Measurements from ENCODE around the gene N4BP2L2.

The N4BP2L2 gene

DNA sequence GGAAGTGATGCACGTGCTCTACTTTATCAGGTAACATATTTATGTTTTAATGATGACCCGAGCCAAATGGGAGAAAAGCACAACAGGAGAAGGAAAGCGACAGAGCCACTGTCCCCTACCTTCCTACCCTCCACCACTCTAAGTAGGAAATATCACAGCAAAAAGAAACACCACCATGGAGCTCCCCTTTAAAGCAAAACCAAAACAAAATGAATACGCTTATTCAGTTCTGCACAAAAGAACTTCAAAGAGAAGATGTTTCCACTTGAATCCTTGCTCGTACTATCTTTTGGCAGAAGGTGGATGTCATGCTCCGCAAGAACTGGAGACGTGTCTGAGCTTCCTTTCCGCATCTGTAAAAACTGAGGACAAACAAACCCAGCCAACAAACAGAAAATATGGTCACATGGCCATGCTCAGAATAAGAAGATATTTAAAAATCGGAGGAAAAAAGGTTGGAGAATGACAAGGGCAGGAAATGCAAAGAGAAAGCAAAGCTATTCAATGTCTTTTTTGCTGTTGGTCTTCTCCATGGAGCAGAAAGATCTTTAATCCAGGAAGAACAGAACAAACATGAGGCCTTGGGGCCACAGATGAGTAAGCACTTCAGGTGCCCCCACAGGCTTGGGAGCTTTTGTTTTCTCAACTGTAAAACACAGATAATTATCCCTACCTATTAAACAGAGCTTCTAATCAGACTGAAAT is 130.1 kb downstream of the N4BP2L2 start:
- ChIA-PET POLR2A (no interaction called here), CTCF (interaction anchor here (1.3 to 1.9 kb wide), 4 partner anchors 10 to 172 kb away, joined by 3 to 6 read pairs (median 6); no protein-coding TSS in a partner anchor)
- no peak for DNase-seq
- WGBS (ENCODE audit: insufficient coverage), result 94% methylated on average over 6 of the region's 9 CpGs
- Histone ChIP-seq H3K4me3 (ENCODE audit: control insufficient read depth in 1 of 7, extremely low read depth in 1 of 7, insufficient read depth in 4 of 7, low read depth in 2 of 7, low read length in 6 of 7) (peak overlapping the region in 1 of 7 experiments; percentile 39), H3K36me3 (ENCODE audit: control insufficient read depth in 4 of 4, insufficient read depth in 4 of 4, low read length in 3 of 4) (peaks cover 5 to 23% (median 17%) of the 10 kb centered on the region in 4 experiments), H3K27ac (ENCODE audit: insufficient read depth in 1 of 2, low read depth in 1 of 2, low read length in 2 of 2, poor library complexity in 1 of 2, severe bottlenecking in 2 of 2) (no peak overlapping the region), H3K4me1 (ENCODE audit: control extremely low read depth in 1 of 4, control insufficient read depth in 4 of 4, insufficient read depth in 4 of 4, low read length in 3 of 4) (peaks cover 7 to 17% (median 12%) of the 10 kb centered on the region in 4 experiments), H3K27me3 (replicated peaks in 2 of 5; ENCODE audit: control insufficient read depth in 4 of 5, insufficient read depth in 5 of 5, low read length in 4 of 5) (no peaks in the 10 kb centered on the region), H3K9me3 (ENCODE audit: control extremely low read depth in 1 of 5, control insufficient read depth in 4 of 5, insufficient read depth in 2 of 5, low read depth in 1 of 5, low read length in 4 of 5) (no peaks in the 10 kb centered on the region)

DNA sequence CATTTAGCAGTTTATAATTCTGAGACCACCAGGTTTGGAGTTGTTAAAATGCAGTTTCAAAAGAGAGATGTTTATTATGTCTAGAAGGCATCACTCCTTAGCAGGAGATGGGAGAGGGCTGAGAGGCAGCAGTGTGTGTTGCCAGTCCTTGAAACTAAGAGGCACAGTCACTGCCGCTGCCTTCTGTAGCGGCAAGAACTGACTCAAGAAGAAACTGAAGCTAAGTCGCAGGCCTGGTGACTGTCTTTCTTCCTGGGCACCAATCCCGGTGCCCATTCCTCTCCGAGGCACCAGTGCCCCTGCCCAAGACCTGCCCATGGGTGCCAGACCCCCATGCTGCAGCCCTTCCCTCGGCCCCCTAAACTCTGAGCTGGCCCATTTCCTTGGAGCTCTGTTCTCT is 130.7 kb downstream of the N4BP2L2 start:
- no peaks in the 10 kb centered on the region for H3K9me3 ChIP-seq (ENCODE audit: control extremely low read depth in 1 of 5, control insufficient read depth in 4 of 5, insufficient read depth in 2 of 5, low read depth in 1 of 5, low read length in 4 of 5)
- H3K27ac ChIP-seq (ENCODE audit: insufficient read depth in 1 of 2, low read depth in 1 of 2, low read length in 2 of 2, poor library complexity in 1 of 2, severe bottlenecking in 2 of 2), result no peak overlapping the region
- H3K4me1 ChIP-seq (ENCODE audit: control extremely low read depth in 1 of 4, control insufficient read depth in 4 of 4, insufficient read depth in 4 of 4, low read length in 3 of 4), result peaks cover 7 to 17% (median 12%) of the 10 kb centered on the region in 4 experiments
- CTCF ChIA-PET, result interaction anchor here (1.3 to 1.9 kb wide), 3 partner anchors 11 to 173 kb away, joined by 3 to 6 read pairs (median 6); no protein-coding TSS in a partner anchor
- DNase-seq, result no peak
- WGBS (ENCODE audit: insufficient coverage), result 96% methylated on average over 5 of the region's 6 CpGs
- no peaks in the 10 kb centered on the region for H3K27me3 ChIP-seq (replicated peaks in 2 of 5; ENCODE audit: control insufficient read depth in 4 of 5, insufficient read depth in 5 of 5, low read length in 4 of 5)
- POLR2A ChIA-PET, result no interaction called here
- H3K4me3 ChIP-seq (ENCODE audit: control insufficient read depth in 1 of 7, extremely low read depth in 1 of 7, insufficient read depth in 4 of 7, low read depth in 2 of 7, low read length in 6 of 7), result no peak overlapping the region
- peaks cover 8 to 28% (median 21%) of the 10 kb centered on the region in 4 experiments for H3K36me3 ChIP-seq (ENCODE audit: control insufficient read depth in 4 of 4, insufficient read depth in 4 of 4, low read length in 3 of 4)

DNA sequence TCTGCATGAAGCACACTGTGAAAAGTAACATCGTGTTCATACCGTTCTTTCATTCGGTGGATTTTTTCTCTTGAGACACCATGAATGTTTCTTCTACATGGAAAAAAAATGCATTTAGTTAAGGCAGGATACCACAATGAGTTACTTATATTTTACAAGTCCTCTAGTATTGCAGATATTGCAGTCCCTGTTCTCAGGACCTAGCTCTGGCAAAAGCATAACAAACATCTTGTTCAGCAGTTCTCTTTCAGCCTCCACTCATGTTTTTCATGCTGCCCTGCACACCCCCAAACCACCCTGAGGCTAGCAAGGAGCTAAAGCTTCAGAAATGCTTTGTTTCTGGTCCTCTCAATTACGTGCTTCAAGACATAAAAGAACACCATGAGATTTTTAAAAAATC is 135.5 kb downstream of the N4BP2L2 start:
- POLR2A ChIA-PET, result no interaction called here
- H3K27me3 ChIP-seq (replicated peaks in 2 of 5; ENCODE audit: control insufficient read depth in 4 of 5, insufficient read depth in 5 of 5, low read length in 4 of 5), result no peaks in the 10 kb centered on the region
- no peaks in the 10 kb centered on the region for H3K4me1 ChIP-seq (ENCODE audit: control extremely low read depth in 1 of 4, control insufficient read depth in 4 of 4, insufficient read depth in 4 of 4, low read length in 3 of 4)
- no peak for DNase-seq
- peaks cover 14 to 53% (median 43%) of the 10 kb centered on the region in 4 experiments for H3K36me3 ChIP-seq (ENCODE audit: control insufficient read depth in 4 of 4, insufficient read depth in 4 of 4, low read length in 3 of 4)
- H3K27ac ChIP-seq (ENCODE audit: insufficient read depth in 1 of 2, low read depth in 1 of 2, low read length in 2 of 2, poor library complexity in 1 of 2, severe bottlenecking in 2 of 2), result no peak overlapping the region
- H3K4me3 ChIP-seq (ENCODE audit: control insufficient read depth in 1 of 7, extremely low read depth in 1 of 7, insufficient read depth in 4 of 7, low read depth in 2 of 7, low read length in 6 of 7), result no peak overlapping the region
- CTCF ChIA-PET, result interaction anchor here (1.3 kb wide), 2 partner anchors 24 to 40 kb away, joined by 3 to 4 read pairs; no protein-coding TSS in a partner anchor
- no peaks in the 10 kb centered on the region for H3K9me3 ChIP-seq (ENCODE audit: control extremely low read depth in 1 of 5, control insufficient read depth in 4 of 5, insufficient read depth in 2 of 5, low read depth in 1 of 5, low read length in 4 of 5)
- WGBS (ENCODE audit: insufficient coverage), result no CpG with 5 or more reads among the region's 4 CpGs

DNA sequence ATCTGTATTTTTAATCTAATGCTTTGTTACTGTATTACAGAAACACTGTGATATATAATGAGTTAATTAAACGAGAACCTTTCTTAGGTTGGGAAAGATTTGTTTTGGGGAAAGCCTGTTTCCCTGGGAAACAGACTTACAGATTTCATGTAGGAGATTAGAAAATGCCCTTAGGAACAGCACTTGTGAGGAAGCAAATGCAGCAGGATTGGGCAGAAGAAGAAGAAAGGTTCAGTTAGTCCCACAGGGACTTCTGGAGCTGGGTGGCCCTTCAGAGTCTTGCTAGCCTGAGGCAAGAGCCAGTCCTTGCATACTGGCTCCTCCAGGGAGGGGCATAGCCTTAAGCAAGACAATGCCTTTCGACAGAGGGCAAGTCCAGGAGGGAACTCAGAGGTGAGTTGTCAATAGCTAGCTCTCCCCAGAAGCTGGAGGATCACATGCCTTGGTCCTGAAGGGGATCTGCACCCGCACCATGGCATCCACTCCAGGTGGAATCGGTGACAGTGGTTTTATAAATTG is 147.4 kb downstream of the N4BP2L2 start:
- ChIA-PET CTCF (interaction anchor here (1.0 to 1.3 kb wide), 4 partner anchors 10 to 50 kb away, joined by 3 read pairs; partner anchors contain the start of gene N4BP2L1), POLR2A (interaction anchor here (1.0 kb wide), 1 partner anchor 13 kb away, joined by 3 read pairs; no protein-coding TSS in a partner anchor)
- Histone ChIP-seq H3K4me1 (ENCODE audit: control extremely low read depth in 1 of 4, control insufficient read depth in 4 of 4, insufficient read depth in 4 of 4, low read length in 3 of 4) (peaks cover 0 to 10% (median 4%) of the 10 kb centered on the region in 4 experiments), H3K9me3 (ENCODE audit: control extremely low read depth in 1 of 5, control insufficient read depth in 4 of 5, insufficient read depth in 2 of 5, low read depth in 1 of 5, low read length in 4 of 5) (no peaks in the 10 kb centered on the region), H3K4me3 (ENCODE audit: control insufficient read depth in 1 of 7, extremely low read depth in 1 of 7, insufficient read depth in 4 of 7, low read depth in 2 of 7, low read length in 6 of 7) (no peak overlapping the region), H3K27ac (ENCODE audit: insufficient read depth in 1 of 2, low read depth in 1 of 2, low read length in 2 of 2, poor library complexity in 1 of 2, severe bottlenecking in 2 of 2) (no peak overlapping the region), H3K27me3 (replicated peaks in 2 of 5; ENCODE audit: control insufficient read depth in 4 of 5, insufficient read depth in 5 of 5, low read length in 4 of 5) (no peaks in the 10 kb centered on the region), H3K36me3 (ENCODE audit: control insufficient read depth in 4 of 4, insufficient read depth in 4 of 4, low read length in 3 of 4) (peaks cover 3 to 22% (median 3%) of the 10 kb centered on the region in 4 experiments)
- WGBS (ENCODE audit: insufficient coverage), result 96% methylated on average over 4 of the region's 4 CpGs
- no peak for DNase-seq

DNA sequence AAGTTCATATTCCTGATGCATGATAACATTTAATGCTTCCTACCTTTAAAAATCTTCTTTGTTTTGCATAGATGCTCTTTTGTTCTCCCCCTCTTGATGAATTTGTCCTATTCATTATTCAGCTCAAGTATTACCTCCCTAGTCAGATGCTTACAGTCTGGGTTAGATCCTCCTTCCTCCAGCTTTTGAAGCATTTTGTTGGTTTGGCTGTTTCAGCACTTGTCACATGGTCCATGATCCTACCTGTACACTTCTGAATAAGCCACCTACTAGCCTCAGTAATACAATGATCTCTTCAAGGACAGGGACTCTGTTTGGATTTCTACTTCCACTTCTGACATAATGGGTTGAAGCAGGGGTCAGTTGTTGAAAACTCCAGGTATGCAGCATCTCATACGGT is 148.1 kb downstream of the N4BP2L2 start:
- H3K27ac ChIP-seq (ENCODE audit: insufficient read depth in 1 of 2, low read depth in 1 of 2, low read length in 2 of 2, poor library complexity in 1 of 2, severe bottlenecking in 2 of 2), result no peak overlapping the region
- ChIA-PET CTCF (interaction anchor here (0.9 to 1.3 kb wide), 3 partner anchors 10 to 51 kb away, joined by 3 read pairs; no protein-coding TSS in a partner anchor), POLR2A (interaction anchor here (1.0 kb wide), 1 partner anchor 14 kb away, joined by 3 read pairs; no protein-coding TSS in a partner anchor)
- H3K9me3 ChIP-seq (ENCODE audit: control extremely low read depth in 1 of 5, control insufficient read depth in 4 of 5, insufficient read depth in 2 of 5, low read depth in 1 of 5, low read length in 4 of 5), result no peaks in the 10 kb centered on the region
- H3K36me3 ChIP-seq (ENCODE audit: control insufficient read depth in 4 of 4, insufficient read depth in 4 of 4, low read length in 3 of 4), result peaks cover 3 to 21% (median 4%) of the 10 kb centered on the region in 4 experiments
- H3K4me1 ChIP-seq (ENCODE audit: control extremely low read depth in 1 of 4, control insufficient read depth in 4 of 4, insufficient read depth in 4 of 4, low read length in 3 of 4), result peaks cover 0 to 10% (median 4%) of the 10 kb centered on the region in 4 experiments
- no peak for DNase-seq
- WGBS (ENCODE audit: insufficient coverage), result no CpG with 5 or more reads among the region's 1 CpG
- H3K4me3 ChIP-seq (ENCODE audit: control insufficient read depth in 1 of 7, extremely low read depth in 1 of 7, insufficient read depth in 4 of 7, low read depth in 2 of 7, low read length in 6 of 7), result peak overlapping the region in 1 of 7 experiments; percentile 17
- no peaks in the 10 kb centered on the region for H3K27me3 ChIP-seq (replicated peaks in 2 of 5; ENCODE audit: control insufficient read depth in 4 of 5, insufficient read depth in 5 of 5, low read length in 4 of 5)

DNA sequence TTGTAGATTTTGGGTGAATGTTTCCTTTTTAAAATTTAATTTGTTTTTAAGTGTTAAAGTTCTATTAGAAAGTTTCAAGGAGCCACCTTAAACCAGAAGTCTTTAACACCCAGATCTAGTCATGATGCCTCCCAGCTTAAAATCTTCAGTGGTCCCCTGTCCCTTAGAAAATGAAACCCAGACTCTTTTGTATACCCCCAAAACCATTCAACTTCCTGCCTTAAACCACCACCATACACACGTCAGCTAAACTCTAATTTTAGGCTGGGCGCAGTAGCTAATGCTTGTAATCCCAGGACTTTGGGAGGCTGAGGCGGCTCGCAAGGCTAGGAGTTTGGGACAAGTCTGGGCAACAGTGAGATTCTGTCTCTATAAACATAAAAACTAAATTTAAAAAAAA is 148.5 kb downstream of the N4BP2L2 start:
- Histone ChIP-seq H3K9me3 (ENCODE audit: control extremely low read depth in 1 of 5, control insufficient read depth in 4 of 5, insufficient read depth in 2 of 5, low read depth in 1 of 5, low read length in 4 of 5) (no peaks in the 10 kb centered on the region), H3K27ac (ENCODE audit: insufficient read depth in 1 of 2, low read depth in 1 of 2, low read length in 2 of 2, poor library complexity in 1 of 2, severe bottlenecking in 2 of 2) (no peak overlapping the region), H3K36me3 (ENCODE audit: control insufficient read depth in 4 of 4, insufficient read depth in 4 of 4, low read length in 3 of 4) (peaks cover 3 to 23% (median 8%) of the 10 kb centered on the region in 4 experiments), H3K4me1 (ENCODE audit: control extremely low read depth in 1 of 4, control insufficient read depth in 4 of 4, insufficient read depth in 4 of 4, low read length in 3 of 4) (peaks cover 0 to 10% (median 4%) of the 10 kb centered on the region in 4 experiments), H3K4me3 (ENCODE audit: control insufficient read depth in 1 of 7, extremely low read depth in 1 of 7, insufficient read depth in 4 of 7, low read depth in 2 of 7, low read length in 6 of 7) (peak overlapping the region in 1 of 7 experiments; percentile 17), H3K27me3 (replicated peaks in 2 of 5; ENCODE audit: control insufficient read depth in 4 of 5, insufficient read depth in 5 of 5, low read length in 4 of 5) (no peaks in the 10 kb centered on the region)
- ChIA-PET CTCF (interaction anchor here (0.9 to 1.0 kb wide), 2 partner anchors 11 to 51 kb away, joined by 3 read pairs; no protein-coding TSS in a partner anchor), POLR2A (interaction anchor here (0.6 to 1.0 kb wide), 2 partner anchors 15 to 129 kb away, joined by 3 read pairs; no protein-coding TSS in a partner anchor)
- DNase-seq, result peak; percentile 12 to 50 (median 40)
- 38% methylated on average over 2 of the region's 4 CpGs for WGBS (ENCODE audit: insufficient coverage)
